ENCODE measurements around the gene MARCHF10. TPM values are rescaled to one million over a fixed set of nuclear protein-coding genes. Genes with fewer than 3 reads are reported as not detected.

The MARCHF10 gene, protein sequence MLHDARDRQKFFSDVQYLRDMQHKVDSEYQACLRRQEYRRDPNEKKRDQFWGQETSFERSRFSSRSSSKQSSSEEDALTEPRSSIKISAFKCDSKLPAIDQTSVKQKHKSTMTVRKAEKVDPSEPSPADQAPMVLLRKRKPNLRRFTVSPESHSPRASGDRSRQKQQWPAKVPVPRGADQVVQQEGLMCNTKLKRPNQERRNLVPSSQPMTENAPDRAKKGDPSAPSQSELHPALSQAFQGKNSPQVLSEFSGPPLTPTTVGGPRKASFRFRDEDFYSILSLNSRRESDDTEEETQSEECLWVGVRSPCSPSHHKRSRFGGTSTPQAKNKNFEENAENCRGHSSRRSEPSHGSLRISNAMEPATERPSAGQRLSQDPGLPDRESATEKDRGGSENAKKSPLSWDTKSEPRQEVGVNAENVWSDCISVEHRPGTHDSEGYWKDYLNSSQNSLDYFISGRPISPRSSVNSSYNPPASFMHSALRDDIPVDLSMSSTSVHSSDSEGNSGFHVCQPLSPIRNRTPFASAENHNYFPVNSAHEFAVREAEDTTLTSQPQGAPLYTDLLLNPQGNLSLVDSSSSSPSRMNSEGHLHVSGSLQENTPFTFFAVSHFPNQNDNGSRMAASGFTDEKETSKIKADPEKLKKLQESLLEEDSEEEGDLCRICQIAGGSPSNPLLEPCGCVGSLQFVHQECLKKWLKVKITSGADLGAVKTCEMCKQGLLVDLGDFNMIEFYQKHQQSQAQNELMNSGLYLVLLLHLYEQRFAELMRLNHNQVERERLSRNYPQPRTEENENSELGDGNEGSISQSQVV
- total RNA-seq: not detected in 2 replicates

DNA sequence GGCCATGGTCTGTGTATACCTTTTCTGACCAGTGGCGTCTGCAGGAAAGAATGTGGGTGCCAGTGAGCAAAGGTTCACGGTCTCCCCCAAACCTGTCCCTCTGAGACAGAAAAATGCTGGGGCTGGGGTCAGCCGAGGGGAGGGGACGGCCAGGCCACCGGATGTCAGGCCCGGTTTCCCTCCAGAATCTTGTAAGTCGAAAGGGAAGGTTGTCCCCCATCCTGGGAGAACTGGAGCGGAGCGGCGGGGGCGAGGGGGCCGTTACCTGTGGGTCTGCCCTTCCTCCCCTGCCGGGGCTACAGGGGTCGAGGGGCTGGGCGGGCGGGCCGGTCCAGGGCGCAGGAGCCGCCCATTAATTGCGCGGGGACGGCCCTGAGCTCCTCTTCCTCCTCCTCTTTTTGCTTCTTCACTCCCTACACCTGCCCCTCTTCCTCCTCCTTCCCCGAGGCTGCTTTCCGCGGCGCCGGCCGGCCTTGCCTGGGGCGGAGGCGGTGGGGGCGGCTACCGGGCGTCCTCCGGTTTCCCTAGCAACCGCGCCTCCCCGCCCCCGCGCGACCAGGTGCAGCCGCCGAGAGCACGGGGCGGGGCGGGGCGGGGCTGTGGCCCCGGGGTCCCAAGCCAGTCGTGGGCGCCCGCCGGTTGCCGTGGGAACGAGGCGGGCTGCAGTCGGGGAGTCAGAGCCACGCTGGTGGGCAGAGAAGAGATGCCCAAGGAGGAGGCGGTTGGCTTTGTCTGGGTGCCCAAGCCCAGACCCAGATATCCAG, at the start of gene MARCHF10:
TSS of gene MARCHF10 (minus strand) at position 503 of the 764 bp plus-strand sequence. CDS start 6,579 bp downstream, outside the sequence.

Other genes starting within 250 kb of the MARCHF10 start
- 7.6 and 9.5 TPM in 2 replicates for gene MRC2, start 180.6 kb downstream of the MARCHF10 start, total RNA-seq
- 5.2 and 11.3 TPM in 2 replicates for gene TANC2, start 157.9 kb upstream of the MARCHF10 start, total RNA-seq

Measured in mammary microvascular endothelial cell (primary cell).